Measurements from ENCODE around the gene MCF2L2. TPM values are rescaled to one million over a fixed set of nuclear protein-coding genes. Genes with fewer than 3 reads are reported as not detected.

The MCF2L2 gene
- total RNA-seq, 3 donors from 2014 or later (not counting 1 experiment from before 2014, with no cell fraction given) = 2.2 to 4.9 (median 2.7) TPM

- H3K9me3 Mint-ChIP-seq = no peaks in the 10 kb centered on the region
- 0% methylated on average over 1 of the region's 2 CpGs for WGBS (ENCODE audit: insufficient coverage)
- no peak overlapping the region for H3K27ac Mint-ChIP-seq
- Histone ChIP-seq H3K4me1 (ENCODE audit: control insufficient read depth, insufficient read depth, low read length) (no peaks in the 10 kb centered on the region), H3K9me3 (ENCODE audit: control insufficient read depth, insufficient read depth, low read length) (no peaks in the 10 kb centered on the region), H3K4me3 (ENCODE audit: low read length) (no peak overlapping the region), H3K27ac (ENCODE audit: low read length) (no peak overlapping the region), H3K27me3 (ENCODE audit: control insufficient read depth, insufficient read depth, low read length) (no peaks in the 10 kb centered on the region), H3K36me3 (ENCODE audit: control insufficient read depth, insufficient read depth, low read length) (no peaks in the 10 kb centered on the region)
- ATAC-seq (no peak), DNase-seq (peak in 1 of 2 donors; percentile 45)
- no peaks in the 10 kb centered on the region for H3K4me1 Mint-ChIP-seq
- H3K36me3 Mint-ChIP-seq = no peaks in the 10 kb centered on the region
- no peak for TF ChIP-seq CTCF (IDR thresholded peaks at IDR 0.05)
- H3K27me3 Mint-ChIP-seq (ENCODE audit: low read depth in 2 of 2) = peaks cover 0 to 8% of the 10 kb centered on the region in 2 donors
- intact Hi-C loops (cut with micrococcal nuclease) = no loop called here
- no peak overlapping the region for H3K4me3 Mint-ChIP-seq
Measured at GRCh38 chr3:183275418-183275817, 153.0 kb downstream of the MCF2L2 start.

GRCh38 chr3:183274609-183275008 lies 153.8 kb downstream of the MCF2L2 start:
- Mint-ChIP-seq H3K27ac (no peak overlapping the region), H3K4me3 (no peak overlapping the region), H3K4me1 (no peaks in the 10 kb centered on the region), H3K27me3 (ENCODE audit: low read depth in 2 of 2) (peaks cover 0 to 8% of the 10 kb centered on the region in 2 donors), H3K9me3 (no peaks in the 10 kb centered on the region), H3K36me3 (no peaks in the 10 kb centered on the region)
- no peaks in the 10 kb centered on the region for H3K36me3 ChIP-seq (ENCODE audit: control insufficient read depth, insufficient read depth, low read length)
- intact Hi-C loops (cut with micrococcal nuclease) = no loop called here
- no peak overlapping the region for H3K4me3 ChIP-seq (ENCODE audit: low read length)
- ATAC-seq (no peak), DNase-seq (no peak)
- no peak for TF ChIP-seq CTCF (IDR thresholded peaks at IDR 0.05)
- H3K9me3 ChIP-seq (ENCODE audit: control insufficient read depth, insufficient read depth, low read length) = no peaks in the 10 kb centered on the region
- H3K27ac ChIP-seq (ENCODE audit: low read length) = no peak overlapping the region
- H3K4me1 ChIP-seq (ENCODE audit: control insufficient read depth, insufficient read depth, low read length) = no peaks in the 10 kb centered on the region
- 93% methylated on average over 4 of the region's 5 CpGs for WGBS (ENCODE audit: insufficient coverage)
- H3K27me3 ChIP-seq (ENCODE audit: control insufficient read depth, insufficient read depth, low read length) = no peaks in the 10 kb centered on the region

- H3K27me3 Mint-ChIP-seq (ENCODE audit: low read depth in 2 of 2) = peaks cover 0 to 8% of the 10 kb centered on the region in 2 donors
- Histone ChIP-seq H3K4me3 (ENCODE audit: low read length) (no peak overlapping the region), H3K27me3 (ENCODE audit: control insufficient read depth, insufficient read depth, low read length) (no peaks in the 10 kb centered on the region), H3K9me3 (ENCODE audit: control insufficient read depth, insufficient read depth, low read length) (no peaks in the 10 kb centered on the region), H3K4me1 (ENCODE audit: control insufficient read depth, insufficient read depth, low read length) (no peaks in the 10 kb centered on the region), H3K27ac (ENCODE audit: low read length) (no peak overlapping the region), H3K36me3 (ENCODE audit: control insufficient read depth, insufficient read depth, low read length) (no peaks in the 10 kb centered on the region)
- intact Hi-C loops (cut with micrococcal nuclease) = no loop called here
- H3K36me3 Mint-ChIP-seq = no peaks in the 10 kb centered on the region
- no peaks in the 10 kb centered on the region for H3K4me1 Mint-ChIP-seq
- ATAC-seq = no peak
- no peaks in the 10 kb centered on the region for H3K9me3 Mint-ChIP-seq
- no peak for TF ChIP-seq CTCF (IDR thresholded peaks at IDR 0.05)
- no peak for DNase-seq
- no peak overlapping the region for H3K4me3 Mint-ChIP-seq
- no peak overlapping the region for H3K27ac Mint-ChIP-seq
Measured at GRCh38 chr3:183272791-183273190, 155.6 kb downstream of the MCF2L2 start.

- Mint-ChIP-seq H3K9me3 (no peaks in the 10 kb centered on the region), H3K27me3 (ENCODE audit: low read depth in 2 of 2) (peaks cover 0 to 8% of the 10 kb centered on the region in 2 donors), H3K4me1 (no peaks in the 10 kb centered on the region), H3K4me3 (no peak overlapping the region), H3K36me3 (no peaks in the 10 kb centered on the region), H3K27ac (no peak overlapping the region)
- Histone ChIP-seq H3K4me1 (ENCODE audit: control insufficient read depth, insufficient read depth, low read length) (no peaks in the 10 kb centered on the region), H3K9me3 (ENCODE audit: control insufficient read depth, insufficient read depth, low read length) (no peaks in the 10 kb centered on the region), H3K27me3 (ENCODE audit: control insufficient read depth, insufficient read depth, low read length) (no peaks in the 10 kb centered on the region), H3K4me3 (ENCODE audit: low read length) (no peak overlapping the region), H3K27ac (ENCODE audit: low read length) (no peak overlapping the region), H3K36me3 (ENCODE audit: control insufficient read depth, insufficient read depth, low read length) (no peaks in the 10 kb centered on the region)
- no peak for TF ChIP-seq CTCF (IDR thresholded peaks at IDR 0.05)
- ATAC-seq = no peak
- 100% methylated on average over 1 of the region's 3 CpGs for WGBS (ENCODE audit: insufficient coverage)
- intact Hi-C loops (cut with micrococcal nuclease) = no loop called here
- no peak for DNase-seq
Measured at GRCh38 chr3:183272142-183272541, 156.3 kb downstream of the MCF2L2 start.

Data from natural killer cell (primary cell).